ENCODE measurements around the gene OTOG.

OTOG gene

DNA sequence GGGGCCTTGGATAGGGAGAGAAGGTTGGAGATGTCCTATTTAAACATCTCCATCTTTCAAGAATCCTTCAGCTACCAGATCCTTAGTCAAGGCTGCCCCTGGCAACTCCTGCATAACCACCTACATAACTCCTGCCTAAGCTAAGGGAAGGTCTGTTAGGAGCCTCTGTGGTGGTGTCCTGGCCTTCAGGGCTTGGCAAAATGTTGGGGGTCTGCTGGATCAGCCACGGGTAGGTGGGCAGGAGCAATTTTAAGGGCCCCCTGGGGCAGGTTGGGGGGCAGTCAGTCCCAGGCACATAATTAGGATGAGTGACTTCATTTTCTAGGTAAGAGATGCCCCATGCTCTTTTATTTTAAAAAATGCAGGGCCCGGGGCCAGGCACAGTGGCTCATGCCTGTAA, 28.7 kb upstream of the OTOG start:
- DNase-seq (ENCODE audit: low read depth) = no peak
- TF ChIP-seq, protein P1, sequence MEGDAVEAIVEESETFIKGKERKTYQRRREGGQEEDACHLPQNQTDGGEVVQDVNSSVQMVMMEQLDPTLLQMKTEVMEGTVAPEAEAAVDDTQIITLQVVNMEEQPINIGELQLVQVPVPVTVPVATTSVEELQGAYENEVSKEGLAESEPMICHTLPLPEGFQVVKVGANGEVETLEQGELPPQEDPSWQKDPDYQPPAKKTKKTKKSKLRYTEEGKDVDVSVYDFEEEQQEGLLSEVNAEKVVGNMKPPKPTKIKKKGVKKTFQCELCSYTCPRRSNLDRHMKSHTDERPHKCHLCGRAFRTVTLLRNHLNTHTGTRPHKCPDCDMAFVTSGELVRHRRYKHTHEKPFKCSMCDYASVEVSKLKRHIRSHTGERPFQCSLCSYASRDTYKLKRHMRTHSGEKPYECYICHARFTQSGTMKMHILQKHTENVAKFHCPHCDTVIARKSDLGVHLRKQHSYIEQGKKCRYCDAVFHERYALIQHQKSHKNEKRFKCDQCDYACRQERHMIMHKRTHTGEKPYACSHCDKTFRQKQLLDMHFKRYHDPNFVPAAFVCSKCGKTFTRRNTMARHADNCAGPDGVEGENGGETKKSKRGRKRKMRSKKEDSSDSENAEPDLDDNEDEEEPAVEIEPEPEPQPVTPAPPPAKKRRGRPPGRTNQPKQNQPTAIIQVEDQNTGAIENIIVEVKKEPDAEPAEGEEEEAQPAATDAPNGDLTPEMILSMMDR (conservative IDR thresholded peaks at IDR 0.05; ENCODE audit: low read depth, low read length) = no peak
- no peak overlapping the region for H3K4me3 ChIP-seq (ENCODE audit: low read length)

DNA sequence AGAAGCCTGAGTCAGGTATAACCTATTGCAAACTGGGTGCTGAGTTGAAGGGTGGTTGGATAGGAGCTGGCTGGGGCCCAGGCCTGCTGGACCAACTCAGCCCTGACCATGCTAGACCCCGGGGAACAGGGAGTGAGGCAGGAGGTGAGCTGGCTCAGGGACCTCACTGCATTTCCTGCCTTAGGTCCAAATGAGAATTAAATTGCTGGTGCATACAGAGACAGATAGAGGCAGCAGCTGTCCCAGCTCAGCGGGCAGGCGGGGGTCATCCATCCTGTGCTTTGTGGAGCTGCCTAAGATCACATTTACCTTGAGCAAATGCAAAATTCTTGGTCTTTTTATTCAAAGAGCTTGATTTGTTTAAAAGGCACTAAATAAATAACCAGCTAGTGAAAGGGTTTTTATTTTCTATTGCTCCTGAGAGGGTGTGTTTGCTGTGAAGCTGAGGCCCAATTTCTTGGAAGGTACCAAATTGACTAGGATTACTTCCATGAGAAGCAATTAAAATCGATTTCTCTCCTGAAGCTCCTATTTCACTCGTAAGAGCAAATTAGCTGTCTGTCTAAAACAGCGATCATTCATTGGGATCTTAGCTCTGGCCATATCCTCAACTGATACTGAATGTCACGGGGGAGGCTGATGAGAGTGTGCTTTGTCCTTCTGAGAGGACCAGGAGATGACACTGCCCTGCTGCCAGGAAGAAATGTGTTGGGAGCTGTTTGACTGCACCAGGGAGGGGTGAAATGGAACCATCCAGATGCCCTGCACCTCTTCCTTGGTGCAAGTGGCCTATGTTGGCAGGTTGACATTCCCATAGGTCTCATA, 27.8 kb upstream of the OTOG start:
- TF ChIP-seq, protein P1 (conservative IDR thresholded peaks at IDR 0.05; ENCODE audit: low read depth, low read length) = no peak
- H3K4me3 ChIP-seq (ENCODE audit: low read length) = no peak overlapping the region
- no peak for DNase-seq (ENCODE audit: low read depth)

DNA sequence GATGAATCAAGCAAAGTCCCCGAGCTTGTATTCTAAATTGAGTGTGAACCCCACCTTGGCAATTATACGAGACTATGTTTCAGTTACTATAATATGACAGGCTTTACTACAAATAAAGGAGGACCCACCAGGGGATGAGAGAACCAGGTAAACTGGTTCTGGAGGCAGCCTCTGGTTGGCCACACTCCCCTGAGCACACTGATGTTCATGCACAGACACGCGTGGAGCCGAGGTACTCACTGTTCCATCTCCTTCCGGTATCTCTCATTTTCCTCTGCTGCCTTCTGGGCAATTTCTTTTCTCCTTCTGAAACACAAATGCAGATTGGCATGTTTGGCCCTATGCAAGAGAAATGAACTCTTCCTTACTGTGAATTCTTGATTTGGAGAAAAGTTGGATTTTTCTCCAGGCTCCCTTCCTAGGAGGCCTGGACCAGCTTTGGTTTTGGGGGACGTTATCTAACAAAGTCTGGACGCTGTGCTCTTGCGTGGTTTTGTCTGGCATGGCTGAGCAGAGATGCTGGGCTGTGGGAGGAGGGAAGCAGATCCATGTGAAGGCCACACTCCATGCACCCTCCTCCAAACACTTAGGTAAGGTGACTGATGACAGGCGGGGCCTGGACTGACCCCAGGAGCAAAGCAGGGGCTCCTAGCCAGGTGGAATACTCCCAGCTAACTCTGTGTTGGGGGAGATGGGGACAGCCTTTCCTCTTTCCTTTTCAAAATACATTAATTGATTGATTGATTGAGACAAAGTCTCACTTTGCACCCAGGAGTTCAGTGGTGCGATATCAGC, 25.8 kb upstream of the OTOG start:
- TF ChIP-seq, protein P1 (conservative IDR thresholded peaks at IDR 0.05; ENCODE audit: low read depth, low read length) = no peak
- DNase-seq (ENCODE audit: low read depth) = no peak
- H3K4me3 ChIP-seq (ENCODE audit: low read length) = no peak overlapping the region

DNA sequence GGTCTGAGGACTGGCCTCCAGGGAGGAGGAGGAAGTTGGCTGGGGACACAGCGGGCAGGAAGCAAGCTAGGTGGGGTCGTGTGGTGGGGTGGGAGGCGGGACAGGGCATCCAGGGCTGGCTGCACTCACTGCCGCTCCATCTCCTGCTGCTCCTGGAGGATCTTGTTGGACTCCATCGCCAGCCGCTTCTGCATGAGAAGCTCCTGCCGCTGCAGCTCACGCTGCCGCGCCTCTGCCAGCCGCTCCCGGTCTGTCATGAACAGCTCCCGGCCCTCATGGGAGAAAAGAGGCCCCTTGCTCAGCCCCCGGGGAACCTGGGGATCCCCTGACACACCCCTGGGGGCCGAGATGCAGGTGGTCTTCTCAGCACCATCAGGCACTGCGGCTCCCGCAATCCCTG, 24.4 kb upstream of the OTOG start:
- TF ChIP-seq, protein P1 (conservative IDR thresholded peaks at IDR 0.05; ENCODE audit: low read depth, low read length) = no peak
- no peak overlapping the region for H3K4me3 ChIP-seq (ENCODE audit: low read length)
- DNase-seq (ENCODE audit: low read depth) = no peak

DNA sequence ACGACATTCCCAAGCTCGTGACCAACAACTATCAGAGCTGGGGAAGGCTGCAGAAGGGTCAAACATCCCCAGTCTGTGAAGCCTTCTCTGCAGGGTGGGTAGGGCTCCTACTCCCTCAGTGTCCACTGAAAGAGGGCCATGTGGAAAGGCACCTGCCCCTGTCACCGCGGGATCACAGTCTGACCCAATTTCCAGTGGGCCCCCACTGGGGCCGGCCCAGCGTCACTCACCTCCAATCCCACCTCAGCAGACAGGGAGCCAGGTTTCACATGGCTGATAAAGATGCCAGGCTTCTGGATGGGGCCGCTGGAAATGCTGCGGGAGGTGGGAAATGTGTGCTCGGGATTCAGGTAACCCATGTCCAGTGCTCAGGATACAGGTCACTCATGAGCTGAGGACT, 22.8 kb upstream of the OTOG start:
- no peak overlapping the region for H3K4me3 ChIP-seq (ENCODE audit: low read length)
- TF ChIP-seq, protein P1 (conservative IDR thresholded peaks at IDR 0.05; ENCODE audit: low read depth, low read length) = no peak
- no peak for DNase-seq (ENCODE audit: low read depth)

DNA sequence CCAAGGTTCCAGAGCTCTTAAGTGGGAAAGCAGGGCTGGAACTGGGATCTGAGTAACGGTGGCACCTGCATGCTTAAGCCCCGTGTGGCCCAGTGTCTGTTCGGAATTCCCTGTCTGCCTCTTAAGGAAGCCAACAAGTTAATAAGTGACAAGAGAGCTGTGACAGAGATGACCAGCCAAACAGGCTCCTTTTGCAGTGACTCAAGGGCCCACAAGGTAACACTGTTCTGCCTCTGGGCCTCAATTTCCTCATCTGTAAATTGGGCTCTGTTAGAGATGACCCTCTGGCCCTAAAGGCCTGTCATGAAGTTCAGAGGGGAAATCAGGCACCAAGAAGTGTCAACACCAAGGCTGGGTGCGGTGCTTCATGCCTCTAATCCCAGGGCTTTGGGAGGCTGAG, 21.5 kb upstream of the OTOG start:
- TF ChIP-seq, protein P1 (conservative IDR thresholded peaks at IDR 0.05; ENCODE audit: low read depth, low read length) = no peak
- H3K4me3 ChIP-seq (ENCODE audit: low read length) = no peak overlapping the region
- DNase-seq (ENCODE audit: low read depth) = no peak

Measured in retinal pigment epithelial cell (primary cell).